DMS79 (cell line): ENCODE measurements around the gene AIMP1.
"Not testable (repeated sequence)": the region's sequence is repeated elsewhere in the genome, so short reads cannot be mapped to it uniquely, and the experiment has no call there.

Experiments
- DNase-seq: peaks from one replicate; lab custom pipeline; 2025; lab: John Stamatoyannopoulos, UW

The AIMP1 gene

GRCh38 chr4:106312997-106313522 is 3.3 kb upstream of the AIMP1 start:
- no peak for DNase-seq

DNA sequence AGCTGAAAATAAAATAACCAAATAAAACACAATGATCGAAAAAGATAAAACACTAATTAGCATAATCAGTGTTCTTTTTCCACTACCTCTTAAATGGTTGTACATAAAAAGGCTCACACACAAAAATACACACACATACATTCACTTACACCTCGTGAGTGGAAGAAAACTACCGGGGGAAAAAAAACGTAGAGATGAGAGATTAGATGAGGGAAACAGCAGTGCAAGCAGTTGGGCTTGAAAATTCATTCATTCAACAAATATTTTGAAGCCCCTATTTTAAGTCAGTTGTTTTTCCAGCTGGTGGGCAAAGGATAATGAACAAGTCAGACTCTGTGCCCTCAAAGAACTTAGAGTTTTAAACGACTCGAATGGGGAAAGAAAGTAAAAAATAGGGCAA is 1.4 kb upstream of the AIMP1 start:
- no peak for DNase-seq

- no peak for DNase-seq
Measured at GRCh38 chr4:106315476-106315967, 828 bp upstream of the AIMP1 start.

DNA sequence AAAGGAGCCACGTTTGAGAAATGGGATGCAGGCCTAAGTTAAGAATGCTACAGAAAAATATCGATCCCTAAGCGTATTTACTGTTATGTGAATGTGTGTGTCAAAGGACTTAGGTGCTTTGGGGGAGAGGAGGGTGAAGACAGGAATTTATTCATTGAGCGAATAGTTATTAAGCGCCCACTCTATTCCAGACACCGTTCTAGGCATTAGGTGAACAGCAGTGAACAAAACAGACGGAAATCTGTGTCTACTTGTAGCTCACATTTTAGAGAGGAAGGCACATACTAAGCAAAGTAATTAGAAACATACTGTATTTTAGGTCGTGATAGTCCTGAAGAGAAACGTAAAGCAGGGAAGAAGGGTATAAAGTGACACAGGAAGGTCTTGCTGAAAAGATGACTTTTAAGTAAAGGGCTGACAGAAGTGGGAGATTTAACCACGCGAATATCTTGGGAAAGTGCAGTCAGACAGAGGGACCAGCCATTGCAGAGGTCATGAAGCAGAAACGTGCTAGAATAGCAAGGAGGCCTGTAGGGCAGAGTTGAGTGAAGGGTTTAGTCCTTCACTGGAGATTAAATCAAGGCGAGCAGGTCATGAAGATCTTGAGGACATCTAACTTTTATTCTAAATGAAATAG is 541 bp downstream of the AIMP1 start:
- DNase-seq, result no peak

- no peak for DNase-seq
Measured at GRCh38 chr4:106317815-106318214, 1.5 kb downstream of the AIMP1 start.

DNA sequence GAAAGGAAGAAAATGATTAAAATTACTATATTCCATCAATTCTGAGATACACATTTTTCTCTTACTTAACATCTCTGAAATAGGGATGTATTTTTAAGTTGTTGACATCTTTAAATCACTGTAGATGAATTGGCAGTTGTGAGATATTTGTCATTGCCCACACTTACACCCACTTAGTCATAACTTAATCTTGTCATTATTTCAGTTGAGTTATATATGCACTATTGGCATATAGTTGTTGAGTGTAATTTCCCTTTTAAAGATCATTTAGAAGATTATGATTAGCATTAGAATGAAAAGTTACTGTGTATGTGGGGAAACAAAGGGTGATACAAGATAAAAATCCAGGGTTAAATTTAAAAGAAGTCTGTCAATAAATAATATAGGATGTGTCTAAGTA is 2.2 kb downstream of the AIMP1 start:
- DNase-seq, result no peak

DNA sequence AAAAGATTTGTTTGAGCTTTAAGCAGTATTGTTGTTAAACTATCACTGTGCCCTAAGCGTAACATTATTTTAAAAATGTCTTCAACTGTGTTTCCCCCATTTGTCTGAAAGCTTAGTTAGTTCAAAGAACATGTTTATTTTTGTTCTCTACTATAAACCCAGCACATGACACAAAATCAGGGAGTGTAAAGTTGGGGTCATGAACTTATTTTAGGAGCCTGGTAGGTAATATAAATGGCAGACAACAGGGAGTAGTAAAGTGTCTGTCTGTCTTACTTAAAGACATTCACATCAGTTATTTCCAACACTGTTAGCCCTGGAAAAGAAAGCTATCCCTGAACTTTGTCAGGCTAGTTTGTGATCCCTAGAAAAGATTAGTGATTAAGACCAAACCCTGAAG is 3.9 kb downstream of the AIMP1 start:
- no peak for DNase-seq

DNA sequence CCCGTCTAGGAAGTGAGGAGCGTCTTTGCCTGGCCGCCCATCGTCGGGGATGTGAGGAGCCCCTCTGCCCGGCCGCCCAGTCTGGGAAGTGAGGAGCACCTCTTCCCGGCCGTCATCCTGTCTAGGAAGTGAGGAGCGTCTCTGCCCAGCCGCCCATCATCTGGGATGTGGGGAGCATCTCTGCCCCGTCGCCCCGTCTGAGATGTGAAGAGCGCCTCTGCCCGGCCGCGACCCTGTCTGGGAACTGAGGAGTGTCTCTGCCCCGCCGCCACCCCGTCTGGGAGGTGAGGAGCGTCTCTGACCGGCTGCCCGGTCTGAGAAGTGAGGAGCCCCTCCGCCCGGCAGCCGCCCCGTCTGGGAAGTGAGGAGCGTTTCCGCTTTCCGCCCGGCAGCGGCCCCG is 4.8 kb downstream of the AIMP1 start:
- DNase-seq, result not testable (repeated sequence)

DNA sequence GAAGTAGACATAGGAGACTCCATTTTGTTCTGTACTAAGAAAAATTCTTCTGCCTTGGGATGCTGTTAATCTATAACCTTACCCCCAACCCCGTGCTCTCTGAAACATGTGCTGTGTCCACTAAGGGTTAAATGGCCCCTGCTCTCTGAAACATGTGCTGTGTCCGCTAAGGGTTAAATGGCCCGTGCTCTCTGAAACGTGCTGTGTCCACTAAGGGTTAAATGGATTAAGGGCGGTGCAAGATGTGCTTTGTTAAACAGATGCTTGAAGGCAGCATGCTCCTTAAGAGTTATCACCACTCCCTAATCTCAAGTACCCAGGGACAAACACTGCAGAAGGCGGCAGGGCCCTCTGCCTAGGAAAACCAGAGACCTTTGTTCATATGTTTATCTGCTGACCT is 5.5 kb downstream of the AIMP1 start:
- not testable (repeated sequence) for DNase-seq

DNA sequence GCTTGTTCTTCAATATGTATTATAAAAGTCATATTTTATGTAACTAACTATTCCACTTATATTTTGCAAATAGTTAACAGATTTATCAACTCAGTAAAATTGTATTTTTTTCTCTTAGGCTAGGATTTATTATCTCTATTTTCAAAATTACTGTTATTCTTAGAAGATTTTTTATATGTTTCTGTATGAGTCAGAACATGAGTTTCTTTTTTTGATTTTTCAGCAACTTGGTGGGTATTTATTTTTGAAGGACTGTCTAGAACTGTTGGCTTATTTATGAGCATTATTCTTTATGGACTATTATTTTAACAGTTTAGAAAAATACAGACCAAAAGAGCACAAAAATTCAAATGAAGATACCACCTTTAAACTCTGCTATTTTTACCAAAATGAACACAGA is 6.8 kb downstream of the AIMP1 start:
- DNase-seq, result no peak

GRCh38 chr4:106325800-106326199 is 9.4 kb downstream of the AIMP1 start:
- DNase-seq, result no peak

- DNase-seq, result no peak
Measured at GRCh38 chr4:106329041-106329618, 12.8 kb downstream of the AIMP1 start.

DNA sequence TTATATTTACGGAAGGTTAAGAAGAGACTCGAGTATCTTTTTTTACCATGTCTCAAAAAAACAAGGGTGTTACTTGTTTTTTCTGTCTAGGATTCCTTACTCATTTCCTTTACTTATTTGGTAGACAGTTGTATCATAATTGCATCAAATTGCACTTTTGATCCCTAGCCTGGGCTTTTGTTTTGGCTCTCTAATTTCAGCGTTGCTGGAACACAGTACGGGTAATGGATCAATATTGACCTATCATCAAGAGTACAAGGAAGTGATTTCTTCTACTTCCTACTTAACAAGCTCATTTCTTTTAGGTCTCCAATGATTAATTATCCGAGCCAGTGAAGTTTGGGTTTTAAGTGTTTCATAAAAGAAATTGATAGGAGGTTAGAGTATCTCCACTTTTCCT is 16.8 kb downstream of the AIMP1 start:
- no peak for DNase-seq

- DNase-seq, result no peak
Measured at GRCh38 chr4:106334741-106335470, 18.6 kb downstream of the AIMP1 start.

GRCh38 chr4:106336618-106337017 is 20.3 kb downstream of the AIMP1 start:
- no peak for DNase-seq

- no peak for DNase-seq
Measured at GRCh38 chr4:106337916-106338315, 21.6 kb downstream of the AIMP1 start.

DNA sequence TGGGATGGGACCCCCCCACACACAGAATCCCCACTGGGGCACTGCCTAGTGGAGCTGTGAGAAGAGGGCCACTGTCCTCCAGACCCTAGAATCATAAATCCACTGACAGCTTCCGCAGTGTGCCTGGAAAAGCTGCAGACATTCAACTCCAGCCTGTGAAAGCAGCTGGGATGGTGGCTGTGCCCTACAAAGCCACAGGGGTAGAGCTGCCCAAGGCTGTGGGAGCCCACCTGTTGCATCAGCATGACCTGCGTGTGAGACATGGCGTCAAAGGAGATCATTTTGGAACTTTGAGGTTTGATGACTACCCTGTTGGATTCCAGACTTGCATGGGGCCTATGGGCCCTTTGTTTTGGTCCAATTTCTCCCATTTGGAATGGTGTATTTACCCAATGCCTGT is 22.3 kb downstream of the AIMP1 start:
- no peak for DNase-seq

- no peak for DNase-seq
Measured at GRCh38 chr4:106339431-106339830, 23.1 kb downstream of the AIMP1 start.

GRCh38 chr4:106340774-106341173 is 24.4 kb downstream of the AIMP1 start:
- no peak for DNase-seq

DNA sequence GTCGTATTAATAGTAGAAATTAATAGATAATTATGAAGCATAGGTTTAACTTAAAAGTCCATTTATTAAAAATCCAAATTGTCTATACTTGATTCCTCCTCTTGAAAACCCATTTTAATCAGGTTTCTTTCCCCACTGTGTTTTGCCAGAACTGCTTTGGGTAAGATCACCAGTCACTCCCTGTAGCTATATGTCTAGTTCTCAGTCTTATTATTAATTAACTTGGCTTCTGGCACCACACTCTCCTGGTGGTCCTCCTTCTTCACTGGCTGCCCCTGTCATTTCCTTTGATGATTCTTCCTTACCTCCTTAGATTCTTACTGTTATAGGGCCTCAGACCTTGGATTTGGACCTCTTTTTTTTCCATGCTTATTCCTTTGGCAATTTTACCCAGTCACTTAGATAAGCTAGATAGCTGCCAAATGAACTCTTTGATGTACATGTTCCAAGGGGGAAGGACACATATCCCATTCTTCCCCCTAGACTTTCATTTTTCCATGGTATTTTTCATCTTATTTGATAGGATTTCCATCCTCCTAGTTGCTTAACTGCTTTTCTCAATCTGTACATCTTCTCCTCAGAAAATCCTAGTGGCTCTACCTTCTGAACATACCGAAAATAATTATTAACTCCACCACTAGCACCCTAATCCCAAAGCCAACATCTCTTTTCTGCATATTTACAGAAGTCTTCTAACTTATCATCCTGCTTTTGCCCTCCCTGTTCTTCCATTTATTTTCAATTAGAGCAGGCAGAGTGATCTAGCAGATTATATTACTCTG is 27.7 kb downstream of the AIMP1 start:
- DNase-seq, result no peak

- no peak for DNase-seq
Measured at GRCh38 chr4:106344647-106344970, 28.3 kb downstream of the AIMP1 start.

- DNase-seq, result no peak
Measured at GRCh38 chr4:106347167-106347566, 30.8 kb downstream of the AIMP1 start.

- no peak for DNase-seq
Measured at GRCh38 chr4:106351016-106351415, 34.7 kb downstream of the AIMP1 start.
